ENCODE measurements around the gene ALG12.
"Not testable (repeated sequence)": the region's sequence is repeated elsewhere in the genome, so short reads cannot be mapped to it uniquely, and the experiment has no call there.

ALG12 gene

GRCh38 chr22:49945042-49945794 is 27.0 kb upstream of the ALG12 start:
- not testable (repeated sequence) for DNase-seq

- DNase-seq: no peak
These were observed 26.2 kb upstream of the ALG12 start for GRCh38 chr22:49944399-49944891.

DNA sequence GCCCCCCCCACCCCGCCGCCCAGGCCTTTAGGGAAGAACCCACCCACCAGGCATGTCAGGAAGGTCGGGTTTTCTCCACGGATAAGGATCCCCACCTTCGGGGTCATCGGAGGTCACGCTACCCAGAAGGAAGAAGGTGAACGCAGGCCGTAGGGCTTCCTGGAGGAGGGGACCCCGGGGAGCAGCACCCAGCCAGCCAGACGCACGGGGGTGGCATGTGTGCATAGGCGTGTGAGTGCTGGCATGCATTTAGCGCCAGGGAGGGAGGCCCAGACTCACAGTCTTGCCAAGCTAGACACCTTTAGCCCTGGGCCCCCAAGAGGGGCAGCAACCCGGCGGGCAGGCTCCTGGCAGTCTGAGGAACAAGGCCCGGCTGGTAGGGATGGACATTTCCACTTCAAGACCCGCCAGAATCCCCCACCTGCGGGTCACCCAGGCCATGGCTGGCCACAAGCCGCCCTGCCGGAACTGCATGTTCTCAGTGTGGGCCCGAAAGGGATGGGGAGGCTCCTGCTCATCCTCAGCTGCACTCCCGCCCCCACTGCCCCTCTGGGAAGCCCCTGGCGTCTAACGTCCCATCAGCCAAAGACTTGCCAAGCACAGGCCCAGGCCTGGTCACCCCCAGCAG is 25.6 kb upstream of the ALG12 start:
- DNase-seq: no peak

DNA sequence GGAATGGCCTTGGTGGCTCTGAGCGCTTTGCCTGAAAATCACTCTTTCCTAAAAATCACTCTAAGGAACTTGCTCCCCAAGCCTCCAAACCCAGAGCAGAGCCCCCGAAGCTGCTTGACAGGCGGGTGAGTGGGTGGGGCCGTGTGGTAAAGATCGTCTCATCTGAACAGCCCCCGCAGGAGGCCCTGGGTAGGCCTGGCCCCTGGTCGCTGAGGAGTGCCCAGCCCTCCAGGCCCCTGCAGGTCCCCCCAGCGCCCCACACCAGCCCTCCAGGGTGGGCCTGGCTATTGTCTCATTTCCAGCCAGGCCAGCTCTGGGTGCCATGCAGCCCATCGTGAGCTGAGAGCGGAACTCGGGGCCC is 25.1 kb upstream of the ALG12 start:
- no peak for DNase-seq

GRCh38 chr22:49942565-49943404 is 24.5 kb upstream of the ALG12 start:
- DNase-seq: no peak

DNA sequence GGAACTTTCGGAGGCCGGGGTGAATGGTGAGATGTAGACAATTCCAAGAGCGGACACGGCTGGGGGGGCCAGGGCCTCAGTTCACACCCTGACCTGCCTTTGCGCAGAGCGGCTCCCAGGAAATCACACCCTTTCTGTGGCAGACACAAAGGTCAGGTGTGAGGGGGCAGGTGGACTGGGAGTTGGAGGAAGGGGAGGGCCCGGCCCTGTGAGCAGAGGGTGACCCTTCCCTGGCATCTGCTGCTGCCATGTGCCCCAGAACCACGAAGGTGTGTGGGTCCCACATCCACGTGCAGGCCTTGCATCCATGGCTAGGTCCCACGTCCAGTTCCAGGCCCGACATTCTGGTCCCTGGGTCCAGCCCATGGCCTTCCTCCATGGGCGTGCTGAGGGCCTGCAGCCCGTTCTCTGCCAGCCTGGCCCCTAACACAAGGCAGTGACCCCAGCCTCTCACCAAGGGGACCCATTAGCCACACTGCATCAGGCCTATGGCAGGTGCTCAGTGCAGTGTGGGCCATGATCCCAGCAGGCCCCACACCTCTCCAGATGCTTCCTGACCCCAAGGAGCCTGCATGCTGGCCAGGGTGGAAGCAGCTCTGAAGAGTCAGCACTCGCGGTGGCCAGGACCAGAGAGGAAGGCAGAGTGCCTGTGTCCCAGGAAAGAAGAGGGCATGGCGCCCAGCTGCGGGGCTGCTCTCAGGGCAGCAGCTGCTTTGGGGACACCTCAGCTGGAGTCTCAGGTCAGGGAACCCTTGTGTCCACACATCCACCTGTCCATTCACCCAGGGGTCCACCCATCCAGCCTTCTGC is 23.5 kb upstream of the ALG12 start:
- no peak for DNase-seq

GRCh38 chr22:49938565-49939136 is 20.4 kb upstream of the ALG12 start:
- DNase-seq: no peak

DNA sequence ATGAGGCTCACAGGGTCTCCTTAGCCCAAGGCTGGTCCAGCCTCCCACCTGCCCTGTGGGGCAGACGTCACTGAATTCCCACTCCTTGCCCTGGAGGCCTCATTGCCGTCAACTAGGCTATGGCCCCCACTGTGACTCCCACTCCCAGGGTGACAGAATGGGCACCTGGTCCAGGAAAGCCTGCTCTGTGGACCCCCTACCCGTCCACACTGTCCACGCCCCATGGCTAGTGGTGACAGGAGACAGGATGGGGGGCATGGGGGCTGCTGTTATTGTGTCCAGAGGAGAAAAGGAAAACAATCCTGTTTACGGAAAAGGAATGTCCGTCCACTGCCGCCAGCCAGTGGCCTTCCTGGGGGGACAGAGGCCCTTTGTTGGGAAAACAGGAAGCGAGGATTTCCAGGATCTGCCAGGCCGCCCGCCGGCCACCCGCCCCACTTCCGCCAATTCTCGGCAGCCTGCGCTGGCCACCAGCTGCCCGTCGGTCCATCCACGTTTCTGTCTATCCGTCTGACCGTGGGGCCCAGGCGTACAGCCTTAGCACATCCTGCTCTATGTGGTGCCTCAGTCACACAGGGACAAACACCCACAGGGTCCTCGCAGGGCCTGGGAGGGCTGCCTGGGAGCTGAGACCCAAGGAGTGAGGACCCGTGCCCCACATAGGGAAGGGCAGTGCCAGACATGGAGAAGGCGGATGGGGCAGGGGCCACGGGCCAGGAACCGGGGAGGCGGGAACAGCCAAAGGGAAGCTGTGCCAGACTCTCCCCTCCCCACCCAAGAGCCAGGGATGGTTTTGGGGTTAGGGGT is 19.7 kb upstream of the ALG12 start:
- no peak for DNase-seq

DNA sequence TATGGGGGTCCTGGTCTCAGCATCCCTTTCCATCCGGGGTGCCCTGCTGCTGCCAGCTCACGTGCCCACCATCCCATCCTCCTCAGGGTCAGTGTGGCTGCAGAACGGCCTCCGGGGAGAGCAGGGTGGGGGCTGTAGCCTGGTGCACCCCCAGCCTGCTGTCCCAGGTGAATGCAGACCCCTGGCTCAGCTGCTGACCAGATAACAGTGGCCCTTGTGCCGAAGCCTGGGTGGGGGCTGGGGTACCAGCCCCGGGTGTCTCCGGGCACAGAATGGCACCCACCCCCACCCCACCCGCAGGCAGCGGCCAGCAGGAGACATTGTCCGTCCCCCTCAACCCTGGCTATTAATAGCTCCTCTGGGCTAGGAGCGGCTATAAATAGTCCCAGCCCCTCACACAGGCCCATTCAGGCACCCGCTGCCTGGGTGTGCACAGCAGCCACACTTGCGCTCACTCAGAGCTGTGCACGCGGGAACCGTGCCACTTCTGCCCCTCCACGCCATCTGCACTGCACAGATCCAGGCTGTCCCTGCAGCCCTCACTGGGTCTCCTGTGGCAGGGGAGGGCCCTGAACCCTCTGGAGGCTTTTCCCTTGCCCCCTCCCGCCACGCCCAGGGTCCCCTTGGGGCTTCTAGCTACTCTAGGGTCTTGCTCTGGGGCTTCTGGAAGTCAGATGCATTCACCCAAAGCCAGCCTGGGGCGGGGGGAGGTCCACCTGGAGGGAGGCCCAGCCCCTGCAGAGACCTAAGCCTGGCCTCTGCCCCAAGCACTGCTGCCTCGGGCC is 18.9 kb upstream of the ALG12 start:
- no peak for DNase-seq

- DNase-seq: peak; percentile 99
These were observed 18.1 kb upstream of the ALG12 start for GRCh38 chr22:49936018-49936972.

DNA sequence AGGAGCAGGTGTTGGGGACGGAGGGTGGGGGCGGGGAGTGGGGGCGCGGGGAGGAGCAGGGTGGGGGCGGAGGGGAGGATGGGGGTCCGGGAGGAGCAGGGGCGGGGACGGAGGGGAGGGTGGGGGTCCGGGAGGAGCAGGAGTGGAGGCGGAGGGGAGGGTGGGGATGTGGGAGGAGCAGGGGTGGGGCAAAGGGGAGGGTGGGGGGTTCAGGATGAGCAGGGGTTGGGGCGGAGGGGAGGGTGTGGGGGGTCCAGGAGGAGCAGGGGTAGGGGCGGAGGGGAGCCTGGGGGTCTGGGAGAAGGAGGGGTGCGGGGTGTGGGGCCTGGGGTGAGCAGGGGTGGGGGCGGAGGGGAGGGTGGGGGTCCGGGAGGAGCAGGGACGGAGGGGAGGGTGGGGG is 17.3 kb upstream of the ALG12 start:
- DNase-seq: no peak

DNA sequence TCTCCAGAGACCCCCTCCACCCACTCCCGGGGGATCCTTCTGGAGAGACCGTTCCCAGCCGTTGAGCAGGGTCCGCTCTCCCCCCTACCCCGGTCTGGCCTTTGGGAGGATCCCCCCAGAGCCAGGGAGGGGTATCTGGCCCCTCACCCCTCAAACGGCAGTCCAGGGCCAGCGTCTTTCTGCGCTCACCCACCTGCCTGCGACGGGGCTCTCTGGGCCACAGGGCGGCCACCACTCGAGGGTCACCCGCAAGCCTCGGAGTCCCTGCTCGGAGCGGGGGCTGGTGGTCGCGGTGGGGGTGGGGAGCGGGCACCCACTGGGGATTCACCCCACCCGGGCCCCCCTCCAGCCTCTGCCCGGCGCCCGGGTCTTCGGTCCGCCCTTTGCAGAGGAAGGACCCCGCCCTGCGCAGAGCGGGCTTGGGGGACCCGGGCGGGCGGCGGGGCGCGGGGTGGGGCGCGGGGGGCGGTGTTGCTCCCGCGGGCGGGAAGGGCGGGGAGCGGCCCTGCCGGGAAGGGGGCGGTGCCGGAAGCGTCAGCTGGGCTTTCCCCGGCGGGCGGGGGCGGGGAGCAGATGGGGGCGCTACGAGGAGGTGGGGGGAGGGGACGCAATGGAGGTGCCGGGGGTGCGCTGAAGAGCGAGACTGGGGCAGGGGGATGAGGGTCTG is 16.8 kb upstream of the ALG12 start:
- DNase-seq: peak; percentile 66

GRCh38 chr22:49934160-49934890 is 16.1 kb upstream of the ALG12 start:
- DNase-seq: peak; percentile 50

- no peak for DNase-seq
These were observed 15.3 kb upstream of the ALG12 start for GRCh38 chr22:49933236-49934159.

DNA sequence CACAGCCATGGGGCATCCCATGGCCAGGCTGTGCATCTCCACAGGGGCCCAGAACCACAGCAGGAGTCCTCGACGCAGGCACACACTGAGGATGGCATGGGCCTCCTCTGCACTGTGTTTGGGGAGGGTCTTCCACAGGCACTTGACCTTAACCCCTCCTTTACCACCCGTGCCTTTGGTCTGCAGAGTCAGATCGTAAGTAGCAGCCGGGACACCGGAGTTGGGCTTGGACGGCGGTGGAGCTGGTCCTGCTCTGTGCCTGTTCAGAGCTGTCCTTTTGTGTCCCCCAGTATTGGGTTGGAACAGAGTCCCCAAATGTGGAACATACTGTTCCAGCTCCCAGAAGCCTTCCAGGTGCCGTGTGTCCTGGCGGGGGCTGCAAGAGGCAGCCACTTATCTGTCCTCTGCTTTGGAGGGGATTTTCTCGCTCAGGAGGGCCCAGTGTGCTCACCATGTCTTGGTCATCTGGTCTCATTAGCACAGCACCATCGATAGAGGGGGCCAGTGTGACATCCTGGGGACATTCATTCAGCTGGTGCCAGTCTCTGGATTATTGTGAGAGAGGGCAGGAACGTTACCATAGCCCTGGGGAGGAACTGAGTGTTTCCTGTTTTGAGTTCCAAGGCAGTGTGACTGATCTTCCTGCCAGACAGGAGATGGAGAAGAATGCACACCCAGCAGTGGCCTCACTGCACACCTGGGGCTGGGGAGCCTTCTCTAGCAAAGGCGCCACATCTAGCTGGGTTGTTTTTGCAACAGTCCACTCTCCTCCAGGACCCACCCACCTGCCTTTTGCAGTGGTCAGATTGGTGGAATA is 12.6 kb upstream of the ALG12 start:
- DNase-seq: no peak

- no peak for DNase-seq
These were observed 11.8 kb upstream of the ALG12 start for GRCh38 chr22:49929994-49930575.
